DOHH2 (cell line): ENCODE results near the gene NHSL2.
"Not testable (repeated sequence)": the region's sequence is repeated elsewhere in the genome, so short reads cannot be mapped to it uniquely, and the experiment has no call there.

Source experiments
- H3F3A ChIP-seq: fragments of 200-600 bp; sonication (generic), shearing (Covaris generic); 2 replicates; pipeline ENCODE4 v1.6.0; 2016; ENCODE audit warnings: antibody characterized with exemption, mild to moderate bottlenecking; ENCODE audit not compliant: control insufficient read depth, insufficient read depth
- H3K27ac ChIP-seq: fragments of 200-600 bp; sonication (generic); 2 replicates; pipeline ENCODE4 v1.5.1; 2014; ENCODE audit warnings: low read depth, mild to moderate bottlenecking, low read length, moderate library complexity
- H3K27me3 ChIP-seq: fragments of 200-600 bp; sonication (generic); 2 replicates; pipeline ENCODE4 v1.6.1; 2014; ENCODE audit warnings: mild to moderate bottlenecking, low read length, mixed read lengths; ENCODE audit not compliant: control insufficient read depth
- H3K36me3 ChIP-seq: fragments of 200-600 bp; sonication (generic); 2 replicates; pipeline ENCODE4 v1.6.1; 2014; ENCODE audit warnings: mild to moderate bottlenecking, low read length, moderate library complexity, mixed read lengths; ENCODE audit not compliant: control insufficient read depth
- H3K4me1 ChIP-seq: fragments of 200-600 bp; sonication (generic); 2 replicates; pipeline ENCODE4 v1.6.1; 2014; ENCODE audit warnings: mild to moderate bottlenecking, low read length, mixed read lengths; ENCODE audit not compliant: control insufficient read depth
- H3K4me2 ChIP-seq: fragments of 200-600 bp; sonication (generic); 2 replicates; pipeline ENCODE4 v1.6.0; 2014; ENCODE audit warnings: mild to moderate bottlenecking, low read length, moderate library complexity
- H3K4me3 ChIP-seq: fragments of 200-600 bp; sonication (generic); 2 replicates; pipeline ENCODE4 v1.5.1; 2014; ENCODE audit warnings: mild to moderate bottlenecking, low read length, mixed read lengths
- H3K79me2 ChIP-seq: fragments of 200-600 bp; sonication (generic); 2 replicates; pipeline ENCODE4 v1.6.1; 2014; ENCODE audit warnings: mild to moderate bottlenecking, low read length, mixed read lengths; ENCODE audit not compliant: control insufficient read depth
- H3K9me2 ChIP-seq: fragments of 200-600 bp; sonication (generic); replicated peaks from 2 replicates; pipeline ENCODE4 v1.6.1; 2014; ENCODE audit warnings: mild to moderate bottlenecking, low read length, mixed read lengths; ENCODE audit not compliant: control insufficient read depth
- H3K9me3 ChIP-seq: fragments of 200-600 bp; sonication (generic); 2 replicates; pipeline ENCODE4 v1.6.1; 2014; ENCODE audit warnings: antibody characterized with exemption, low read length, mixed read lengths; ENCODE audit not compliant: control insufficient read depth, insufficient read depth
- H4K20me1 ChIP-seq: fragments of 200-600 bp; sonication (generic); 2 replicates; pipeline ENCODE4 v1.6.0; 2014; ENCODE audit warnings: low read depth, mild to moderate bottlenecking, antibody characterized with exemption, low read length, moderate library complexity; ENCODE audit not compliant: control insufficient read depth, insufficient read depth
- EZH2phosphoT487 ChIP-seq: fragments of 200-600 bp; sonication (generic); IDR thresholded peaks from 2 replicates; pipeline ENCODE4 v1.6.1; 2017; ENCODE audit warnings: borderline replicate concordance, mild to moderate bottlenecking, antibody characterized with exemption, low read length, moderate library complexity, mixed read lengths
- TF ChIP-seq, protein P1 (sequence below): fragments of 200-600 bp; sonication (generic); IDR thresholded peaks from one replicate; pipeline ENCODE4 v1.5.1; 2014; ENCODE audit warnings: antibody characterized with exemption, mild to moderate bottlenecking, low read depth, low read length; ENCODE audit not compliant: poor library complexity, severe bottlenecking

NHSL2 gene

DNA sequence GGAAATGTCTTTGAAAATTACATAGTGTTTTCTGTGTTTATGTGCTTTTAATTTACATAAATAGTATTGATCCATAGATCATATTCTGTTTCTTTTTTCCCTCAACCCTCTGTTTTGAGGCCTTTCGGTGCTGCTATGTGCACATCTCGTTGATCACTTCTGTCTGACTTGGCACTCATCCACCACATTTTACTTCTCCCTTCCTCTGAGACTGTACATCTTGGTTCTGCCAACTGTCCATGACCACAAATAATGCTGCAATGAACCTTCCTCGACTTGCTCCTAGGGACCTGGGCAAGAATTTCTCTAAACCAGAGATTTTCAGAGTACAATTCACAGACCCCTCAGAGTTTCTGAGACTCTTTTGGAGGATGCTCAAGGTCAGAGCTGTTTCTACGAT, 146.7 kb downstream of the NHSL2 start:
- no peaks in the 10 kb centered on the region for H3K36me3 ChIP-seq
- no peak overlapping the region for H3K4me3 ChIP-seq
- H3K9me3 ChIP-seq = no peaks in the 10 kb centered on the region
- H3K4me1 ChIP-seq = no peaks in the 10 kb centered on the region
- H3K9me2 ChIP-seq = no peaks in the 10 kb centered on the region
- TF ChIP-seq EZH2phosphoT487 = no peak
- TF ChIP-seq, protein P1, sequence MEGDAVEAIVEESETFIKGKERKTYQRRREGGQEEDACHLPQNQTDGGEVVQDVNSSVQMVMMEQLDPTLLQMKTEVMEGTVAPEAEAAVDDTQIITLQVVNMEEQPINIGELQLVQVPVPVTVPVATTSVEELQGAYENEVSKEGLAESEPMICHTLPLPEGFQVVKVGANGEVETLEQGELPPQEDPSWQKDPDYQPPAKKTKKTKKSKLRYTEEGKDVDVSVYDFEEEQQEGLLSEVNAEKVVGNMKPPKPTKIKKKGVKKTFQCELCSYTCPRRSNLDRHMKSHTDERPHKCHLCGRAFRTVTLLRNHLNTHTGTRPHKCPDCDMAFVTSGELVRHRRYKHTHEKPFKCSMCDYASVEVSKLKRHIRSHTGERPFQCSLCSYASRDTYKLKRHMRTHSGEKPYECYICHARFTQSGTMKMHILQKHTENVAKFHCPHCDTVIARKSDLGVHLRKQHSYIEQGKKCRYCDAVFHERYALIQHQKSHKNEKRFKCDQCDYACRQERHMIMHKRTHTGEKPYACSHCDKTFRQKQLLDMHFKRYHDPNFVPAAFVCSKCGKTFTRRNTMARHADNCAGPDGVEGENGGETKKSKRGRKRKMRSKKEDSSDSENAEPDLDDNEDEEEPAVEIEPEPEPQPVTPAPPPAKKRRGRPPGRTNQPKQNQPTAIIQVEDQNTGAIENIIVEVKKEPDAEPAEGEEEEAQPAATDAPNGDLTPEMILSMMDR = no peak
- no peak overlapping the region for H3K27ac ChIP-seq
- H3K27me3 ChIP-seq = no peaks in the 10 kb centered on the region
- H3K4me2 ChIP-seq = no peak overlapping the region
- no peaks in the 10 kb centered on the region for H3F3A ChIP-seq
- no peaks in the 10 kb centered on the region for H4K20me1 ChIP-seq
- no peaks in the 10 kb centered on the region for H3K79me2 ChIP-seq

DNA sequence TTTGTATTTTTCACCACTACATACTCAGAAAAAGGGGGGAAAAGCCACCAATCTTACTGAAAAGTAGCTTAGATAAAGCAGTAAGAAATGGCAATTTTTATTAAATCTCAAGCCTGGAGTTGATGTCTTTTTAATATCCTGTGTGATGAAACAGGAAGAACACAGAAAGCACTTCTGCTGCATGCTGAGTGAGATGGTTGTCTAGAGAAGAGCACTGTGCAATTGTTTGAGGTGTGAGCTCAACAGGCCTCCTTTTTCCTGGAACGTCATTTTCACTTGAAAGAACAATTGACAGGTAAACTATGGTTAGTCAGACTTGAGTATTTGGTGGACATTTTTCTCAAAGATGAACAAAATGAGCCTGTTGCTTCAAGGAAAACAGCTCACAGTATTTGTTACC, 147.2 kb downstream of the NHSL2 start:
- Histone ChIP-seq H3K27ac (no peak overlapping the region), H3F3A (no peaks in the 10 kb centered on the region), H3K36me3 (no peaks in the 10 kb centered on the region), H3K9me3 (no peaks in the 10 kb centered on the region), H3K79me2 (no peaks in the 10 kb centered on the region), H3K4me1 (no peaks in the 10 kb centered on the region), H3K27me3 (no peaks in the 10 kb centered on the region), H4K20me1 (no peaks in the 10 kb centered on the region), H3K9me2 (no peaks in the 10 kb centered on the region), H3K4me2 (no peak overlapping the region), H3K4me3 (no peak overlapping the region)
- TF ChIP-seq, protein P1 = no peak
- no peak for TF ChIP-seq EZH2phosphoT487

DNA sequence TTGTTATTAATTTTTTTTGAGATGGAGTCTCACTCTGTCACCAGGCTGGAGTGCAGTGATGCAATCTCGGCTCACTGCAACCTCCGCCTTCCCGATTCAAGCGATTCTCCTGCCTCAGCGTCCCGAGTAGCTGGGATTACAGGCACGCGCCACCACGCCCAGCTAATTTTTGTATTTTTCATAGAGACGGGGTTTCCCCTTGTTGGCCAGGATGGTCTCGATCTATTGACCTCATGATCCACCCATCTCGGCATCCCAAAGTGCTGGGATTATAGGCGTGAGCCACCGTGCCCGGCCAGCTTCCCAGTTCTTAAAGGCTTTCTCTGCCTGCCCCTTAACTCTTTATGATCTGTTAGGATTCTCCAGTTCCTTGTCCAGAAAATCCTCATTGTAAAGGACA, 147.7 kb downstream of the NHSL2 start:
- H3F3A ChIP-seq, H3K27me3 ChIP-seq, H3K9me3 ChIP-seq, H3K9me2 ChIP-seq, H3K27ac ChIP-seq, H3K4me2 ChIP-seq, H3K4me1 ChIP-seq, H3K79me2 ChIP-seq, H3K36me3 ChIP-seq, H4K20me1 ChIP-seq, H3K4me3 ChIP-seq: not testable (repeated sequence)

DNA sequence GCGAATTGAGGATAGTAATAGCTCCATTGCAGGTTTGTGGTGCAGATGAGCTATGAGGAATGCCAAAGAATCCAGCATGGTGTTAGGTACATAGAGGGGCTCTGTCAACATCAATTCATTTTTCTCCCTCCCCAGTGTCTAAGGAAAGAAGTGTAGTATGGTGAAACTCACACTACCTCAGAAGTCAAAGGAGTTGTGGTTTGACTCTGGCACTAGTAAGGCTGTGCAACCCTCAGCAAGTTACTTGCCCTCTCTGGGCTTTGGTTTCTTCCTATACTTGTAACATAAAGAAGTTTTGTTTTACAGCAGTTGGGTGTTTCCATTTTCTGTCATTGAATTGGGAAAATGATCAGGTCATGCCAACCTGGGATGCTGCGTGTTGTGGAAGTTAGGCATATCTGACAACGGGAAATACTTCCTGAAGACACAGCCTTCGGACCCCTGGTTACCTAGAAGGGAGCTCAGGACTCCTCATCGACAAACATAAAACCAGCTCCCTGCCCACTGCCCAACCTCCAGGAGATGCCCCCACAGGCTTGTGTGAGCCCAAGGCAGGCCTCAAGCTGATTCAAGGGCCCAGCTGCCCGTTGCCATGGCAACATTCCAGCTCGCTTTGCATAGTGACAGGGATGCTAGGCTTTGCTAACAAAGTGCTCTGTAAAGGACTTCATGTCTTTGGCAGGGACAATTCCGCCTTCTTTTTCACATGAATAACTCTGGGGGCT, 149.7 kb downstream of the NHSL2 start:
- H3K4me3 ChIP-seq = no peak overlapping the region
- H3K79me2 ChIP-seq = no peaks in the 10 kb centered on the region
- no peaks in the 10 kb centered on the region for H3K4me1 ChIP-seq
- no peaks in the 10 kb centered on the region for H3K9me2 ChIP-seq
- H3K27me3 ChIP-seq = no peaks in the 10 kb centered on the region
- H3F3A ChIP-seq = no peaks in the 10 kb centered on the region
- no peaks in the 10 kb centered on the region for H4K20me1 ChIP-seq
- no peaks in the 10 kb centered on the region for H3K9me3 ChIP-seq
- no peak overlapping the region for H3K4me2 ChIP-seq
- no peaks in the 10 kb centered on the region for H3K36me3 ChIP-seq
- H3K27ac ChIP-seq = no peak overlapping the region
- TF ChIP-seq, protein P1 = no peak
- TF ChIP-seq EZH2phosphoT487 = no peak
